GM12891 (cell line): ENCODE measurements around the gene OR10H5.

Experiments used
- POLR2A ChIP-seq: IDR thresholded peaks from 2 replicates; pipeline ENCODE4 v1.6.1; 2011; ENCODE audit warnings: low read depth, low read length, control low read depth
- POLR2AphosphoS5 ChIP-seq: IDR thresholded peaks from 2 replicates; pipeline ENCODE4 v1.6.1; 2011; ENCODE audit warnings: low read depth, low read length, control low read depth

DNA sequence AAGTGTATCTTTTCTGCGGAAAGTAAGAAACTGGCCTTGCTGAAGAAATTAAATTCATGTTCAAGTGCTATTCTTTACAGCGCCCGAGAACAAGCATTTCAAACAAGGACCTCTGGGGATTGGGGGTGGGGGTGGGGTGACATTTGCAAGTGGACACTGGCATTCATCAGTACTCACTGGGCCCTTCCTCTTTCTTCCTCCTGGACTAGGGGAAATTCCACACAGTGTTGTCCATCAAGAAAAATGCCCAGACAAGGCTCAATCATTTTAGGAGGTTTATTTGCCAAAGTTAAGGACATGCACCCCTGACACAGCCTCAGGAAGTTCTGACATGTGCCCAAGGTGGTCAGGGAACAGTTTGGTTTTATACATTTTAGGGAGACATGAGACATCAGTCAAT, 50.9 kb downstream of the OR10H5 start:
- no peak for TF ChIP-seq POLR2A
- TF ChIP-seq POLR2AphosphoS5 = no peak
